Hematopoietic multipotent progenitor cell treated with erythropoietin and hydrocortisone succinate and interleukin-3 and kit ligand, for 15 days (in vitro differentiated cells): ENCODE measurements around the gene HOXD3.
A peak's percentile ranks its signal among the peaks of the same experiment; 100 is the strongest.

Experiments
- DNase-seq: peaks from one replicate; pipeline ENCODE4 v3.0.0-alpha.2; 2015; ENCODE audit warnings: low spot score

HOXD3 gene

DNA sequence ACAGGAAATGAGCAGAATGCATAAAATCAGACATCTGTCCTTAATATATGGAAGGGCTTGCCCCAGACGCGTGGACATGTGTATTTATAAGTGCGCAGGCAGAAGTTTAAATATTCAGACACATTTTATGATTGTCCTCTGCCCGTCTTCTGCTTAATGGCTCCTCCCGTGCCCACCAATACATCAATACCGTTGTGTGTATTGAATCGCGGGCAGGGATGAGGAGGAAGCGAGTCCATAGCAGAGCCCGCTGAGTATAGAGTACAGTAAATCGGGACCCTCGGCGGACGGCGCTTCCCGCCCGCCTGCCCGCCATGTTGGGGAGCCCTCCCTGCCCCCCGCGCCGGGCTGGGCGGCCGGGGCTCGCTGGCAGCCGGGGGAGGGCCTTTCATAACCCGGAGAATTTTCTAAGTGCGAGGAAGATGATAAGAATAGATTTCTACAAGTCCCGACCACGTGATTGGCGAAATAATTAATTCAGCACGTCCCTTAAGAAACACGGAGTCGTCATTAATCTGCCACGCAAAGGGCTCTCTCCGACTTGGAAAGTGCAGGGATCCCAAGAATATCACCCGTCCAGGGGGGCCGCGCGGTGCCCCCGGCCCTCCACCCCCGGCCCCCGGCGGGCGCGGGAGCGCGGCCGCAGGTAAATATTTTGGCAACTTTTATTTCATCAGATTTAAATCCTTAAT is at the start of gene HOXD3:
TSS of gene HOXD3 (plus strand) at position 501 of the 692 bp plus-strand sequence. CDS start 11,808 bp downstream, outside the sequence.
- DNase-seq = no peak

GRCh38 chr2:176107731-176108181 is 49.4 kb upstream of the HOXD3 start:
- no peak for DNase-seq

DNA sequence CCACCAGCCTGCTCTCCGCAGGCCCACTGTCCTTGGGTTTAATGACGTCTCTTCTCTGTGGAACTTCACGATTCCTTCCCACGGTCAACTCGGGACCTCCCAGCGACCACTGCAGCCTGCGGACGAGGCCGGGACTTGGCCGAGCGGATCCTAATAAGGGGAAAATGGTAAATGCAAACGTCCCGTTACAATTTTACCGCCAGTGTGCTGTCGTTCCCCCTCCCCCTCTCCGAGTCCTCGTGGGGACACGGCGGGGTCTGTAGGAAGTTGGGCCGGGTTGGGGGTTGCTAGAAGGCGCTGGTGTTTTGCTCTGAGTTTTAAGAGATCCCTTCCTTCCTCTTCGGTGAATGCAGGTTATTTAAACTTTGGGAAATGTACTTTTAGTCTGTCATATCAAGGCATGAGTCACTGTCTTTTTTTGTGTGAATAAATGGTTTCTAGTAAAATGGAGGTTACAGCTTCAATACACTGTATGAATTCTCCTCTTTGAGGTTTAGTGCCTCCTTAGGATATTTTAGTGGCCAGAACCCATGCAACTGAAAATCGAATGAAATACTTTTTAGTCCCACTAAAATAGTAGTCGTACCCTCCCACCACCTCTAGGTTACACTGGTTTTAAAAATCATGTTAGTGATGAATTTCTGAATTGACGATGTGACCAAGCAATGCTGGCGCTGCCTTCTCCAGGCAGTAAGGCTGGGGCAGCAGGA is 47.8 kb upstream of the HOXD3 start:
- DNase-seq = no peak

DNA sequence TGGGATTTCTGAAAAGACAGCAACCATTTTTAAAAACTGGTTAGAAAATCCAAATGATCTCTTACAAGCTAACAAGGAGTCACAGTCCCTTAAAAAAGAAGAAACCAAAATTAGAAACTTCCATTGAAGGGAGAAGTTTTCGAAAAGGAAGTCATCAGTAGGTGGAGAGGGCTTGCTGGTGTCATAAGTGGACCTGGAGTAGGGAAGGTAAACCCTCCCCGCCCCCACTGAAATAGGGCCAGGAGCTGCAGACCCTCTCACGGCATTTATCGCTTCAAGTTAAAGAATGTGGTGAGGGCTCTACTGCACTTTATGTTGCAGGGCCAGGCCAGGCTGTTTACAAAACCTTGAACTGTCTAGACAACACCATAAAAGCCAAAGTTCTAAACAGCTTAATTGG is 47.2 kb upstream of the HOXD3 start:
- DNase-seq = no peak

GRCh38 chr2:176110415-176111308 is 46.4 kb upstream of the HOXD3 start:
- DNase-seq = no peak

- no peak for DNase-seq
Observed at GRCh38 chr2:176111309-176111663, 45.8 kb upstream of the HOXD3 start.

DNA sequence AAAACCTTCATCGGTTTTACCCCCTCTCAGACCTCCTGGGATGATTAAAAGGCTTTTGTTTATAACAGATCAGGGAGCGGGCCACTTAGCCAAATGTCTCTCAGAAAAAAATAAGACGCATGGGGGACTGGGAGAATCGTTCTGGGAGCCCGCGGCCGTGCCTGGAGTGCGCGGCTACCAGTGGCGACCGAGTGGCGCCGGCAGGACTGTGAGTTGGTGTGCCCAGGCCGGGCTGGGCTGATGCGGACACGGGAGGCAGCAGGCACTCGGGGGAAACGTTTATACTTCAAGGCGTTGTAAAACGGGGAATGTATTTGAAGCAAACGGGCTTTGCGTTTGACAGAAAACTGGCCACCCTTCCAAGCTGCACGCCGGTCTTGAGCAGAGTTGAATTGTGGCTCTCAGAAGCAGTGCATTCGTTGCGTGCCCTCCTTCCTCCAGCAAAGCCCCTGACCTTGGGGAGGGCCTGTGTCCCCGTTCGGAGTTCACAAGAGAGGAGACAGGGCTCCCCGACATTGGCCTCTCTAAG is 45.2 kb upstream of the HOXD3 start:
- no peak for DNase-seq

DNA sequence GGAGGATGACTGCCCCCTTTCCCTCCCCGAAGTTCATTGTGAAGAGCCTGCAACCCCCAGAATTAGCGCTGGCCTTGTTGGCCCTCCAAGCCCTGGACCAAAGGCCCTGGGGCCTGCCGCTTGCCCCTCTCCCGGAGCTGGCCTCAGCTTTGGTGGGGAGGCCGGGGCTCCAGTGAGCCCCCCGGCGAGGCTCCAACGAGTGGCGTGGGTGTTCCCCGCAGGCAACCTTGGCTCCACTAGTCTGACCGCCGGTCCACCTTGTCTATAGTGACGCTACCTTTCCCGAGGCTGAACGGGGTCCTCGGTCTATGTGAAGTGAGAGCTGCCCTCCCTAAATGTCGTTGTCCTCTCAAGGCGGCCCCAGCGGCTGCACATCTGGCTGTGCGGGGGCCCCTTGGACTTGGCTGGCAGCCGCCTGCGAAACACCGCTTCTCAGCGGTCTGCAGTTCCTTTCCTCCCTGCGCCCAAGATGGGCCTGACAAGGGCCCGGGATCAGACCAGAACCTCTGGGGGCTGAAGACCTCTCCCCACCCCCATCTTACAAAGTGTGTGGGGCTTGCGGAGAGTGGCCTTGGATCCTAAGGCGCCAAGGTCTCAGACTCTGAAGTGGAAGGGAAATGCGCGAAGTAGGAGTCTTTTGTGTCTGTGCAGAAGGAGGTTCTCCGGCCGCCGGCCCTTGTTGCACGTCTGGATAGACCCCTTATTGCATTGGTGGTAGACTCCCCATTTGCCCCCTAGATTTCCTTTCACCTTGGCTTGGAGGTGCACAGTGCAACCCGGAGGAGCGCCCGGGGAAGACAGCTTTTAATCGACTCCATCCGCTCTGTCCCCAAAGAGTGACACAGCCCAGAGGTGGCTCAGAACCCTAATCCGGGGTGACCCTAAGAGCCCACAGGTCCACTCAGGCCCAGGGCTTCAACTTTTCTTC is 44.5 kb upstream of the HOXD3 start:
- DNase-seq = no peak

- no peak for DNase-seq
Observed at GRCh38 chr2:176114120-176114929, 42.8 kb upstream of the HOXD3 start.

DNA sequence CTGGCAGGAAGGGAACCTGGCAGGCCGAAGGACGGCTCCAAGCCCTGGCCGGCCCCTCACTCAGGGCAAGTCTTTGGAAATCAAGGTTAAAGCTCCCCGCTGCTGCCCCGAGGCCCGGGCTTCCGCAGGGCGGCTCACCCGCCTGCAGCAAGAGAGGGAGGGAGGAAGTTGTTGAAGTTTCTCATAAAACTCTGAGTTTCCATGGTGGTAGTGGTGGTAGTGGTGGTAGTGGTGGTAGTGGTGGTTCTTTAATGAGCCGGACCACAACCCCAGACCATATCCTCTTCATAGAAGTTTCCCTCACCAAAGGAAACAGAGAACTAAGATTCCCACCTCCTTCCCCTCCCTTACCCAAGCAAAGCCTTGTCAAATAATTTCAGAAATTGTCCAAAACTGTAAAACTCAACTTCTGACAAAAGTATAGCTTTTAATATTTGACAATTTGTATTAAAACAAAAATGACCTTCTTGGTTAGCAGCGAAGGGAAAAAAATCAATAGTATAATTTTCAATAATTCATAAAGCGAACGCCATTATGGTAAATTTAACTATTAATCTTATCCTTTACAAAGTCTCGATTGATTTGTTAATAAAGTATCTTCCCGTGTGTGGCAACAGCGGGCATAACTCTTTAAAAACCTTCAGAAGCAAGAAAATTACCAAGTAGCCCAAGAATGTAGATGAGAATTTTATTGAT is 42.0 kb upstream of the HOXD3 start:
- DNase-seq = no peak

- DNase-seq = no peak
Observed at GRCh38 chr2:176115883-176116813, 41.0 kb upstream of the HOXD3 start, which contains the start of gene HOXD10. HOXD10 (plus strand) TSS chr2:176116778; CDS start chr2:176116834, 56 bp downstream.

GRCh38 chr2:176117162-176117822 is 39.8 kb upstream of the HOXD3 start:
- no peak for DNase-seq

- no peak for DNase-seq
Observed at GRCh38 chr2:176117823-176118371, 39.2 kb upstream of the HOXD3 start.

GRCh38 chr2:176118601-176119339 is 38.3 kb upstream of the HOXD3 start:
- DNase-seq = peak; percentile 24

GRCh38 chr2:176120364-176121189 is 36.5 kb upstream of the HOXD3 start:
- no peak for DNase-seq
